GM21390 (cell line): ENCODE data around the gene MRPL12.

Experiments
- ATAC-seq: cut with Tn5 transposase; IDR thresholded peaks from one replicate; pipeline ENCODE4 v1.9.1; 2021; ENCODE audit not compliant: unreplicated experiment

The MRPL12 gene

GRCh38 chr17:81715107-81715871 lies 12.1 kb downstream of the MRPL12 start:
- ATAC-seq = no peak

- ATAC-seq = no peak
These were observed 12.9 kb downstream of the MRPL12 start for GRCh38 chr17:81715872-81716673.

DNA sequence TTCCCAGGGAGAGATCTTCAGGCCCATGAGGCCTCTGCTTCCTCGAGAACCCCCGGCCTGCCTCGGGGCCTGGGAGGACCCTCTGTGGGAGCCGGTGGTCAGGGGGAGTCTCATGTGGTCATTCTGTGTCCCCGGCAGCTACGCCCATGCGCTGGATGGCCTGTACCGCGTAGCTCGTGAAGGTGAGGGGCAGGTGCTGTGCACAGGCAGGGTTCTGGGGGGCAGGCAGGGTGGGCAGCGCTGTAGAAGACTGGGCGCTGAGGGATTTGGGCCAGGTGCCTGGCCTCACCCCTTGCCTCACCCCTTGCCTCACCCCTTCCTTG lies 13.5 kb downstream of the MRPL12 start:
- ATAC-seq = no peak

GRCh38 chr17:81717049-81717765 lies 14.0 kb downstream of the MRPL12 start:
- no peak for ATAC-seq

DNA sequence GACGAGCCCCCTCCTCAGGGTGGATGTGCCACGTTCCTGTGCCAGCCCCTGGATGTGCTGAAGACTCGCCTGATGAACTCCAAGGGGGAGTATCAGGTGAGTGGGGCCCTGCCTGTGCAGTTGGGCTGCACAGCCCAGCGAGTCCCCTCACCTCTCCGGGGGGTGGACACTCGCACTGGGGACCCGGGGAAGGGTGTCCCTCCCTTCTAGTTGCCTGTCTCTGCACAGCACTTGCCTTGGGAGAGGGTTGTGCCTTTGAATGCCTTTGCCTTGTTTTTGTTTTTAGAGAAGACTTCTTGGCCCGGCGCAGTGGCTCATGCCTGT lies 14.6 kb downstream of the MRPL12 start:
- ATAC-seq = no peak

DNA sequence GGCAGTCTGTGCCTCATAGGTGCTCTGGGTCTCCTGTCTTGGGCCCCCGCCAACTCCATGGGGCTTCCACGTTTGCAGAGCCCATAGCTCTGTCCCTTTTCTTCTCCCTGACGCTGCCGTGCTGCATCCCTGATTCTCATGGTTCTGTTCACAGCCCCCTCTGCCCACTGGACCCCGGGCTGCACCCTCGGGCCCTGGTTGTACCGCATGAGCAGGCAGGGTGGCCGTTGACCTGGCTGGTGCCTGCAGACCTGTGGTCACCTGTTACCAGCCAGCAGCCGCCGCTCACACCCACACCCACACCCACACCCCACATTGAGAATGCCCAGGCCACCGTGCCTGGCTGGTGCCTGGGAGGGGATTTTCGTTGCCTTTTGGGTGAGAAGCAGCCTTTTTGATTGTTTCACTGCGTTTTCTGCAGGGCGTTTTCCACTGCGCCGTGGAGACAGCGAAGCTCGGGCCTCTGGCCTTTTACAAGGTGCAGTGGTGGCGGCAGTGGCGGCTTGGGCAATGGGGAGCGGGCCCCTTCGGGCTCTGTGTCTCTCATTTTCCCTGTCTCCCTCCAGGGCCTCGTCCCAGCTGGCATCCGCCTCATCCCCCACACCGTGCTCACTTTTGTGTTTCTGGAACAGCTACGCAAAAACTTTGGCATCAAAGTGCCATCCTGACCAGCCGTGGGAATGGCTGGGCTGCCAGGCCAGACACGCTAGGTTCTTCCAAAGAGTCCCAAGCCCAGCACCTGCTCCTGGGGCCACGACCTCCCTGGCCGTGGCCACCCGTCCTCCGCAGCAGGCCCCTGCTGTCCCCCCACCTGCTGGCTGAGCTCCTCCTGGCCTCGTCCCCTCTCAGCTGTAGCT lies 16.5 kb downstream of the MRPL12 start:
- ATAC-seq = no peak

DNA sequence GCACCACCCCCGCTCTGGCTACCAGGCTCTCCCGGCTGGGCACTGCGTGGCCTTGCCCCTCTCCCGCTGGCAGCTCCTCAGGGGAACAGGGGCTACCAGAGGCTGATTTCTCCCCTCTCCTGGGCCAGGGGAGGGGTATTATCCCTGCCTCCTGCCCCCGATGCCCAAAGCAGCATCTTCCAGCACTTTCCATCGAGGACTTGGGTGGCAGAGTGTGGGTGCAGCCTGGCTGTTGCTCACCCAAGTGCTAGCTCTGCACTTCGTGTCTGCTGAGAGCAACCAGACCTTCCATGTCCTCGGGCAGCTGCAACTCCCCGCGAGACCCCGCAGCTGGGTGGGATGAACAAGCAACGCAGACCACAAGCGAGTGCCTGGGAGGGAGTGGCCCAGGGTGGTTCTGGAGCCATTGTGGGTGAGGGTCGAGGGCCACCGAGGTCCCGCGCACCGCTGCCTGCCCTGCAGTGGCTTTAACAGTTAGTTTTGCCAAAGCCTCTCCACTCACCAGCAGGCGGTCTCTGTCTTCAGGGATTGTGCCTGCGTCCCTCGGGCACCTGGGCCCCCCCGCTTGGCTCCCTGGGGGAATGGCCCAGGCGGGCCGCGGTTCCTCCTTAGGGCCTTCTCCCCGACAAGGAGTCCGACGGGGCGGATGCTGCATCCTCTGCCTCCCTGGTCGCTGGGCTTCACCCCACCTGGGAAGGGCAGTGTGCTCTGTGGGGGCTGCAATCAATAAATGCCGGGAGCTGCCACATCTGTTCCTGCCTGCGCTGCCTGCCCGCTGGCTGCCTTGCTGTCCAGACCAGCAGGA lies 17.3 kb downstream of the MRPL12 start:
- no peak for ATAC-seq

DNA sequence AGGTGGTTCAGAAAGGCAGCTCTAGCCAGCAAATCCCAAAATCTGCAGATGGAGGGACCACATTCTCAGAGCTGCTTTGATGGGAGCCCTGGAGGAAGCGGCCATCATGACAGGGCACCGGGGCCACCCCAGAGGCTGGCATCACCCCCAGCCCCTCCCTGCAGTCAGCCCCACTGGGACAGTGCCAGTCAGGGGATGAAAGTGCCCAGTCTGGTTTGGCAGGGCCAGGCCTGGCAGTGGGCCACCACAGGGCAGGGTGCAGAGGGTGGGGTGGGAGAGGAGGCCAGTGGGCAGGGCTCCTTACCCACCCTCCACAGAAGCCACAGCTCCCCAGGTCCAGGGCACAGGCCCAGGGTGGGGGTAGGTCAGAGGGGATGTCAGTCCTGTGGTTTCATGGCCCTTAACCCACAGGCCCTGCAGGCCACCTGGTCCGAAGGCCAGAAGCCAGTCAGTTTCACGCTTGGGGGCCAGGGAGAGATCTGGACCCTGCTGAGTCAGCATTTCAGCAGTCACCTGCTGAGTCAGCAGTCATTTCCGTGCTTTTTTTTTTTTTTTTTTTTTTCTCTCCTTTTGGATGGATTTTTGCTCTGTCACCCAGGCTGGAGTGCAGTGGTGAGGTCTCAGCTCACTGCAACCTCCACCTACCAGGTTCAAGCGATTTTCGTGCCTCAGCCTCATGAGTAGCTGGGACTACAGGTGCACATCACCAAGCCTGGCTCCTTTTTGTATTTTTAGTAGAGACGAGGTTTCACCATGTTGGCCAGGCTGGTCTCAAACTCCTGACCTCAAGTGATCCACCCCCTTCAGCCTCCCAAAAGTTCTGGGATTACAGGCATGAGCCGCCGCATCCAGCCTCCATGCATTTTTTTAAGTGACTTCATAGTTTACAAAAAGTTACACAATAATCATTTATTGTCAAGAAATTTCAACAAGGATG lies 19.3 kb downstream of the MRPL12 start:
- ATAC-seq = no peak

DNA sequence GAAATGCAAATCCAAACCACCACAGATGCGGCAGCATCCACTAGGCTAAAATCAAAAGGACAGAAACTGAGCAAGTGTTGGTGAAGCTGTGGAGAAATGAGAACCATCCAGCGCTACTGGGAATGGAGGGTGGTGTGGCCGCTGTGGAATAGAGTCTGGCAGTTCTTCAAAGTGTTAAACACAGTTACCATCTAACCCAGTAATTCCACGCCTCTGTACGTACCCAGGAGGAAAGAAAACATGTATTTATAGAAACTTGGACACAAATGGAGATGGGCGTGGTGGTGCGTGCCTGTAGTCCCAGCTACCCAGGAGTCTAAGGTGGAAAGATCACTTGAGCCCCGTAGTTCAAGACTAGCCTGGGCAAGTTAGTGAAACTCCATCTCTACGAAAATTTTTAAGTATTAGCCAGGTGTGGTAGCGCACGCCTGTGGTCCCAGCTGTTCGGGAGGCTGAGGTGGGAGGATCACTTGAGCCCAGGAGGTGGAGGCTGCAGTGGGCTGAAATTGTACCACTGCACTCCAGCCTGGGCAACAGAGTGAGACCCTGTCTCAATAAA lies 20.6 kb downstream of the MRPL12 start:
- no peak for ATAC-seq

GRCh38 chr17:81725439-81725838 lies 22.3 kb downstream of the MRPL12 start:
- ATAC-seq = no peak

DNA sequence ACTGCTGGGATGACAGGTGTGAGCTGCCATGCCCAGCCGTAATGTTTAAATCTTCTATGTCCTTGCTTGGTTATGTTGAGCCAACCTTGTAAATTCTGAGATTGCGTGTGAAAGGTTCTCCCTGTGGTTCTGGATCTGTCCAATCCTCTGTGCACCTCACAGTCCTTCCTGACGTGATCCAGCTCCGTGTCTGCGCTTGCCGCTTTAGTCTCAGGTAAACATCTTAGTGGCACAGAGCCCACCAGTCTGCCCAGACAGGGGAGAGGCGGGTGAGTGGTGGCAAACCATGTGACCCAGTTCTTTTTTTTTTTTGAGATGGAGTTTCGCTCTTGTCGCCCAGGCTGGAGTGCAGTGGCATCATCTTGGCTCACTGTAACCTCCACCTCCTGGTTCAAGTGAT lies 22.8 kb downstream of the MRPL12 start:
- ATAC-seq = no peak

DNA sequence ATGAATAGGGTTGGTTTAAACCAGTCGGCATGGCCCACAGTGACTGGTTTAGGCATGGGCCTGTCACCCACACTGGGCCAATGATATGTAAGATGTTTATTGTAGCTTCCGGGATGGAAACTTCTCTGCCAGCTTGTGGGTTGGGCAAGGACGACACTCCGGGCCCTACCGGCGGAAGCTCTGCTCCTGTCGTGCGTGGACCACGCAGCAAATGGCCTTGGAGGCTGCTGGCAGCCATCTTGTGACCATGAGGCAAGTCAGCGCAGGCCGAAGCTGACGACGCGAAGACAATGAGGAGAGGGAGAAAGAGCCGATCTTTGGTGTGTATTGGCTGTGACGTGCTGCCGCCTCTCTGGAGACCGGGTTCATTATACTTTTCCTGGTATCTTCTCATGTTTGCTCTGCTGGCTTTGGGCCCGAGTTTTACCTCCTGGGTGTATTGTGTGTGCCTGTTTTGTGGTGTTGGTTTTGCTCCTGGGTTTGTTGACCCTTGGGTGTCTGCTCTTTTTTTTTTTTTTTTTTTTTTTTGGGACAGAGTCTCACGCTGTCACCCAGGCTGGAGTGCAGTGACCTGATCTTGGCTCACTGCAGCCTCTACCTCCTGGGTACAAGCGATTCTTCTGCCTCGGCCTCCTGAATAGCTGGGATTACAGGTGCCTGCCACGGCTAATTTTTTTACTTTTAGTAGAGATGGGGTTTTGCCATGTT lies 24.3 kb downstream of the MRPL12 start:
- no peak for ATAC-seq

- no peak for ATAC-seq
These were observed 30.6 kb downstream of the MRPL12 start for GRCh38 chr17:81733507-81734404.

DNA sequence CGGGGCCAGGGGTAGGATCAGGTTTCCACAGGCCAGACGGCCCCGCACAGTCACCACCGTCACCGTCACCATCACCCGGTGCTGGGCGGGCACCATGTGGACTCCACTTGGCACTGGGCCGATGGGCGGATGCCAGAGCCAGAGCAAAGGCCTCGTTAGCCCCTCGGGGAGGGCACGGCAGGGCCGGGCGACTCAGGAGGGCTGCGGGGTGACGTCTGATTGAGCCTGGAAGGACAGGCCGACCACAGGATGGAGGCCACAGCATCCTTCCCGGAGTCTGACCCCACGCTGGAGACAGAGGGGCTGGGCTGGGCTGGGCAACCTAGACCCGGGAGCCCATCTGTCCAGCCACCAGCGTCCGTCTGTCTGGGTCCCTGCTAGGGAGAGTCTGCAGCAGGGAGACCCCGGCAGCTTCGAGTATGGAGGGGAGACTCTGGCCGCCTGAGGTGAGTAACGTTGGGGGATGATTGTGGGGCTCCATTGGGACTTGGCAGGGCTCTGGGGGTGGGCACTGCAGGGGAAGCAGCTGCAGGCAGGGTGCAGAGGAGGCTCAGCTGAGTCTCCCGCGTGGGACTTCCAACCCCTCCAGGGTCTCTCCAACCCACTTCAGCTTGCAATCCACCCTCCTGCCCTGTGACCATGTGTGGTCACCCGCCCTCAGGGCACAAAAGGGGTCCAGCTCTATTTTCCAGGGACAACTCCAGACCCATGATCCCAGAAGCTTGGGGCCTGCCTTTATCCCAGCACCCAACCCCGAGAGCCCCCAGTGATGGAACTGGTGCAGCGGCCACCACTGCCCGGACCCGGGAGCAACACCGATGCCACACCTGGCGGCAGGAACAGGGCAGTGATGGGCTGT lies 31.5 kb downstream of the MRPL12 start:
- ATAC-seq = no peak

- ATAC-seq = no peak
These were observed 32.3 kb downstream of the MRPL12 start for GRCh38 chr17:81735264-81736102.
